Neural cell (in vitro differentiated cells): Measurements from ENCODE around the gene MMGT1. TPM values are rescaled to one million over a fixed set of nuclear protein-coding genes. Genes with fewer than 3 reads are reported as not detected.

Source experiments
- H2AFZ ChIP-seq: fragments of 200-600, 300-800 bp; sonication (generic), shearing (Covaris generic); 2 replicates; pipeline ENCODE4 v1.6.0; 2014; ENCODE audit warnings: low read depth, mild to moderate bottlenecking, antibody characterized with exemption, low read length, moderate library complexity
- H3F3A ChIP-seq: fragments of 200-600 bp; shearing (Covaris generic); 2 replicates; pipeline ENCODE4 v1.6.1; 2016; ENCODE audit warnings: mild to moderate bottlenecking, moderate library complexity, mixed read lengths, antibody characterized with exemption, low read length; ENCODE audit not compliant: insufficient read depth, poor library complexity, severe bottlenecking
- H3K27ac ChIP-seq: fragments of 200-600, 300-800 bp; sonication (generic), shearing (Covaris generic); 2 replicates; pipeline ENCODE4 v1.5.1; 2014; ENCODE audit warnings: mild to moderate bottlenecking, low read length, moderate library complexity
- H3K27me3 ChIP-seq: fragments of 300-800, 200-600 bp; sonication (generic), shearing (Covaris generic); 2 replicates; pipeline ENCODE4 v1.6.0; 2014; ENCODE audit warnings: mild to moderate bottlenecking, low read depth, low read length, moderate library complexity; ENCODE audit not compliant: insufficient read depth
- H3K36me3 ChIP-seq: fragments of 300-800, 200-600 bp; sonication (generic), shearing (Covaris generic); 2 replicates; pipeline ENCODE4 v1.5.1; 2014; ENCODE audit warnings: mild to moderate bottlenecking, antibody characterized with exemption, low read length, moderate library complexity; ENCODE audit not compliant: insufficient read depth
- H3K4me2 ChIP-seq: fragments of 300-800, 200-600 bp; sonication (generic), shearing (Covaris generic); 2 replicates; pipeline ENCODE4 v1.6.0; 2014; ENCODE audit warnings: mild to moderate bottlenecking, low read length
- H3K4me3 ChIP-seq: fragments of 300-800, 200-600 bp; sonication (generic), shearing (Covaris generic); 2 replicates; pipeline ENCODE4 v1.5.1; 2014; ENCODE audit warnings: mild to moderate bottlenecking, low read length, moderate library complexity
- H3K79me2 ChIP-seq: fragments of 200-600 bp; shearing (Covaris generic); replicated peaks from 2 replicates; pipeline ENCODE4 v1.6.0; 2014; ENCODE audit warnings: mild to moderate bottlenecking, low read length, moderate library complexity; ENCODE audit not compliant: insufficient read depth
- H3K9ac ChIP-seq: fragments of 300-800, 200-600 bp; sonication (generic), shearing (Covaris generic); 2 replicates; pipeline ENCODE4 v1.6.1; 2016; ENCODE audit warnings: mild to moderate bottlenecking, low read length, mixed read lengths
- H3K9me2 ChIP-seq: fragments of 200-600 bp; shearing (Covaris generic); 2 replicates; pipeline ENCODE4 v1.6.1; 2016; ENCODE audit warnings: mild to moderate bottlenecking, low read length, mixed read lengths; ENCODE audit not compliant: insufficient read depth
- H3K9me3 ChIP-seq: fragments of 200-600, 300-800 bp; sonication (generic), shearing (Covaris generic); 2 replicates; pipeline ENCODE4 v1.6.1; 2016; ENCODE audit warnings: mild to moderate bottlenecking, mixed run types, low read length, moderate library complexity, mixed read lengths
- H4K20me1 ChIP-seq: fragments of 200-600 bp; shearing (Covaris generic); 2 replicates; pipeline ENCODE4 v1.6.1; 2016; ENCODE audit warnings: mild to moderate bottlenecking, mixed run types; ENCODE audit not compliant: insufficient read depth
- EP300 ChIP-seq: fragments of 450-650 bp; conservative IDR thresholded peaks from 2 replicates; pipeline ENCODE4 v1.6.1; 2014; ENCODE audit warnings: antibody characterized with exemption, mild to moderate bottlenecking, moderate library complexity; ENCODE audit not compliant: poor library complexity, severe bottlenecking
- EZH2 ChIP-seq: fragments of 200-600, 300-800 bp; shearing (Covaris generic), sonication (generic); IDR thresholded peaks from 2 replicates; pipeline ENCODE4 v1.6.1; 2014; ENCODE audit warnings: antibody characterized with exemption, low read length, borderline replicate concordance, mild to moderate bottlenecking; ENCODE audit not compliant: insufficient read depth, poor library complexity, severe bottlenecking
- MXI1 ChIP-seq: fragments of 450-650 bp; conservative IDR thresholded peaks from 2 replicates; pipeline ENCODE4 v1.6.1; 2014; ENCODE audit warnings: antibody characterized with exemption, mild to moderate bottlenecking; ENCODE audit not compliant: poor library complexity, severe bottlenecking
- POLR2AphosphoS5 ChIP-seq: IDR thresholded peaks from 2 replicates; pipeline ENCODE4 v1.6.1; 2012
- RAD21 ChIP-seq: fragments of 450-650 bp; conservative IDR thresholded peaks from 2 replicates; pipeline ENCODE4 v1.6.1; 2014; ENCODE audit warnings: antibody characterized with exemption, mild to moderate bottlenecking, moderate library complexity
- SMC3 ChIP-seq: fragments of 450-650 bp; conservative IDR thresholded peaks from 2 replicates; pipeline ENCODE4 v1.6.1; 2014; ENCODE audit warnings: antibody characterized with exemption, mild to moderate bottlenecking, moderate library complexity; ENCODE audit not compliant: poor library complexity
- TAF1 ChIP-seq: IDR thresholded peaks from 2 replicates; pipeline ENCODE4 v1.6.1; 2012; ENCODE audit warnings: low read depth
- polyA plus RNA-seq: library from polyadenylated mRNA; depleted of rRNA; stranded (reverse); fragments of >200 nt; gene quantifications from 2 replicates; pipeline ENCODE4 v1.2.3, GENCODE V29; 2014
- TF ChIP-seq, protein P1 (sequence below): IDR thresholded peaks from 2 replicates; pipeline ENCODE4 v1.6.1; 2012; ENCODE audit warnings: borderline replicate concordance
- TF ChIP-seq, protein P2 (sequence below): fragments of 450-650 bp; IDR thresholded peaks from 2 replicates; pipeline ENCODE4 v1.5.1; 2014; ENCODE audit warnings: antibody characterized with exemption, mild to moderate bottlenecking, moderate library complexity; ENCODE audit not compliant: poor library complexity, severe bottlenecking

The MMGT1 gene
- polyA plus RNA-seq, 1 donor from 2014 or later, result 17.5 TPM

DNA sequence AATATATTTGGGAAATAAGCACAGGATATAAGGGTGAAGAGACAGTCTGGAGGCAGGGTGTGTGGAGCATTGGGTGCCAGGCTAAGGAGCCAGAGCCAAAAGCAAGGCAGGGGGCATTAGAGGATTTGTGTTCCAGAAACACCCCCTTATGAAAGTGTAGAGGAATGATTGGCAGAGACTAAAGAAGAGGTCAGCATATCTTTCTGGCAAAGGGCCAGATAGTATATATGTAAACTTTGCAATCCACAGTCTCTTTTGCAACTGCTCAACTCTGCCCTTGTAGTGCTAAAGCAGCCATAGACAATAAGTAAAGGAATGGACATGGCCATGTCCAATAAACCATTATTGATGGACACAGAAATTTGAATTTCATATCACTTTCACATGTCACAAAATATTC, 7.9 kb upstream of the MMGT1 start:
- no peaks in the 10 kb centered on the region for H3K79me2 ChIP-seq
- no peaks in the 10 kb centered on the region for H3F3A ChIP-seq
- H4K20me1 ChIP-seq, result no peaks in the 10 kb centered on the region
- H3K9me2 ChIP-seq, result no peaks in the 10 kb centered on the region
- H3K4me3 ChIP-seq, result no peak overlapping the region
- TF ChIP-seq MXI1 (no peak), EP300 (no peak), EZH2 (no peak), RAD21 (no peak)
- TF ChIP-seq, protein P1, sequence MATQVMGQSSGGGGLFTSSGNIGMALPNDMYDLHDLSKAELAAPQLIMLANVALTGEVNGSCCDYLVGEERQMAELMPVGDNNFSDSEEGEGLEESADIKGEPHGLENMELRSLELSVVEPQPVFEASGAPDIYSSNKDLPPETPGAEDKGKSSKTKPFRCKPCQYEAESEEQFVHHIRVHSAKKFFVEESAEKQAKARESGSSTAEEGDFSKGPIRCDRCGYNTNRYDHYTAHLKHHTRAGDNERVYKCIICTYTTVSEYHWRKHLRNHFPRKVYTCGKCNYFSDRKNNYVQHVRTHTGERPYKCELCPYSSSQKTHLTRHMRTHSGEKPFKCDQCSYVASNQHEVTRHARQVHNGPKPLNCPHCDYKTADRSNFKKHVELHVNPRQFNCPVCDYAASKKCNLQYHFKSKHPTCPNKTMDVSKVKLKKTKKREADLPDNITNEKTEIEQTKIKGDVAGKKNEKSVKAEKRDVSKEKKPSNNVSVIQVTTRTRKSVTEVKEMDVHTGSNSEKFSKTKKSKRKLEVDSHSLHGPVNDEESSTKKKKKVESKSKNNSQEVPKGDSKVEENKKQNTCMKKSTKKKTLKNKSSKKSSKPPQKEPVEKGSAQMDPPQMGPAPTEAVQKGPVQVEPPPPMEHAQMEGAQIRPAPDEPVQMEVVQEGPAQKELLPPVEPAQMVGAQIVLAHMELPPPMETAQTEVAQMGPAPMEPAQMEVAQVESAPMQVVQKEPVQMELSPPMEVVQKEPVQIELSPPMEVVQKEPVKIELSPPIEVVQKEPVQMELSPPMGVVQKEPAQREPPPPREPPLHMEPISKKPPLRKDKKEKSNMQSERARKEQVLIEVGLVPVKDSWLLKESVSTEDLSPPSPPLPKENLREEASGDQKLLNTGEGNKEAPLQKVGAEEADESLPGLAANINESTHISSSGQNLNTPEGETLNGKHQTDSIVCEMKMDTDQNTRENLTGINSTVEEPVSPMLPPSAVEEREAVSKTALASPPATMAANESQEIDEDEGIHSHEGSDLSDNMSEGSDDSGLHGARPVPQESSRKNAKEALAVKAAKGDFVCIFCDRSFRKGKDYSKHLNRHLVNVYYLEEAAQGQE, result no peak
- TF ChIP-seq, protein P2, sequence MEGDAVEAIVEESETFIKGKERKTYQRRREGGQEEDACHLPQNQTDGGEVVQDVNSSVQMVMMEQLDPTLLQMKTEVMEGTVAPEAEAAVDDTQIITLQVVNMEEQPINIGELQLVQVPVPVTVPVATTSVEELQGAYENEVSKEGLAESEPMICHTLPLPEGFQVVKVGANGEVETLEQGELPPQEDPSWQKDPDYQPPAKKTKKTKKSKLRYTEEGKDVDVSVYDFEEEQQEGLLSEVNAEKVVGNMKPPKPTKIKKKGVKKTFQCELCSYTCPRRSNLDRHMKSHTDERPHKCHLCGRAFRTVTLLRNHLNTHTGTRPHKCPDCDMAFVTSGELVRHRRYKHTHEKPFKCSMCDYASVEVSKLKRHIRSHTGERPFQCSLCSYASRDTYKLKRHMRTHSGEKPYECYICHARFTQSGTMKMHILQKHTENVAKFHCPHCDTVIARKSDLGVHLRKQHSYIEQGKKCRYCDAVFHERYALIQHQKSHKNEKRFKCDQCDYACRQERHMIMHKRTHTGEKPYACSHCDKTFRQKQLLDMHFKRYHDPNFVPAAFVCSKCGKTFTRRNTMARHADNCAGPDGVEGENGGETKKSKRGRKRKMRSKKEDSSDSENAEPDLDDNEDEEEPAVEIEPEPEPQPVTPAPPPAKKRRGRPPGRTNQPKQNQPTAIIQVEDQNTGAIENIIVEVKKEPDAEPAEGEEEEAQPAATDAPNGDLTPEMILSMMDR, result no peak
- no peaks in the 10 kb centered on the region for H3K27me3 ChIP-seq
- H2AFZ ChIP-seq, result no peak overlapping the region
- H3K9ac ChIP-seq, result no peak overlapping the region
- no peak overlapping the region for H3K4me2 ChIP-seq
- H3K9me3 ChIP-seq, result no peaks in the 10 kb centered on the region
- H3K36me3 ChIP-seq, result no peaks in the 10 kb centered on the region
- no peak overlapping the region for H3K27ac ChIP-seq

DNA sequence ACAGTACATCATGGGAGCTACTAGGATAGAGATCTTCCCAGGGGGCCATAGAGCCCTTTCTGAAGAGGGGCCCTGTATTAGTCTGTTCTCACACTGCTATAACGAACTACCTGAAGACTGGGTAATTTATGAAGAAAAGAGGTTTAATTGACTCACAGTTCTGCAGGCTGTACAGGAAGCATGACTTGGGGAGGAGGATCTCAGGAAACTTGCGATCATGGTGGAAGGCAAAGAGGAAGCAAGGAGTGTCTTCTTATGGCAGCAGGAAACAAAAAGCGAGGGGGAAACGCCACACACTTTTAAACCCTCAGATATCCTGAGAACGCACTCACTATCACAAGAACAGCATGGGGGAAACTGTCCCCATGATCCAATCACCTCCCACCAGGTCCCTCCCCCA, 7.2 kb upstream of the MMGT1 start:
- Histone ChIP-seq H3K9me2 (no peaks in the 10 kb centered on the region), H3K79me2 (no peaks in the 10 kb centered on the region), H3K27me3 (no peaks in the 10 kb centered on the region), H3K27ac (no peak overlapping the region), H3K9ac (no peak overlapping the region), H3F3A (no peaks in the 10 kb centered on the region), H2AFZ (no peak overlapping the region), H3K9me3 (no peaks in the 10 kb centered on the region), H3K36me3 (no peaks in the 10 kb centered on the region), H3K4me2 (no peak overlapping the region), H3K4me3 (no peak overlapping the region), H4K20me1 (no peaks in the 10 kb centered on the region)
- TF ChIP-seq, protein P1, result no peak
- no peak for TF ChIP-seq MXI1
- TF ChIP-seq, protein P2, result no peak
- TF ChIP-seq TAF1, result no peak
- no peak for TF ChIP-seq EP300
- TF ChIP-seq SMC3, result no peak
- TF ChIP-seq POLR2AphosphoS5, result no peak
- TF ChIP-seq RAD21, result no peak
- TF ChIP-seq EZH2, result no peak
